A549 (cell line): Measurements from ENCODE around the gene FAM204A.

ENCODE experiments used
- CHD2 ChIP-seq: fragments of 150-350 bp; IDR thresholded peaks from 2 replicates; pipeline ENCODE4 v1.6.1; 2014; ENCODE audit warnings: low read length; ENCODE audit not compliant: partially characterized antibody
- CTCF ChIP-seq: fragments of >200 bp; sonication (Bioruptor Twin); formaldehyde crosslinking; IDR thresholded peaks from 3 replicates; pipeline ENCODE4 v1.5.1; 2016
- EP300 ChIP-seq, 2 experiments: fragments of >200 bp; sonication (Bioruptor Twin); formaldehyde crosslinking; IDR thresholded peaks; 2 replicates in 1 of 2; 3 replicates in 1 of 2; pipeline ENCODE4 v1.6.1; 2016 to 2017
- JUN ChIP-seq, 2 experiments: fragments of >200 bp; sonication (Bioruptor Twin); formaldehyde crosslinking; IDR thresholded peaks; 2 replicates in 1 of 2; 3 replicates in 1 of 2; pipeline ENCODE4 v1.6.1; 2016 to 2017
- MAZ ChIP-seq: fragments of 150-350 bp; IDR thresholded peaks from 2 replicates; pipeline ENCODE4 v1.6.1; 2014; ENCODE audit warnings: antibody characterized with exemption, low read depth, low read length, borderline replicate concordance
- POLR2A ChIP-seq: IDR thresholded peaks from 2 replicates; pipeline ENCODE4 v1.6.1; 2012; ENCODE audit warnings: mild to moderate bottlenecking, low read length
- ZFP36 ChIP-seq: fragments of 450-650 bp; IDR thresholded peaks from 2 replicates; pipeline ENCODE4 v1.6.1; 2014; ENCODE audit warnings: borderline replicate concordance; ENCODE audit not compliant: partially characterized antibody

- TF ChIP-seq EP300 (IDR thresholded peaks at IDR 0.05) (no peak), MAZ (no peak), ZFP36 (no peak), CHD2 (no peak), CTCF (no peak), POLR2A (no peak), JUN (IDR thresholded peaks at IDR 0.05) (no peak)
Observed at GRCh38 chr10:118277871-118278270, 64.3 kb downstream of the FAM204A start.
